HepG2 (cell line): ENCODE data around the gene CRNKL1. TPM values are rescaled to one million over a fixed set of nuclear protein-coding genes. Genes with fewer than 3 reads are reported as not detected.

Experiments
- ATAC-seq: fragments of 200-7000 bp; cut with Tn5 transposase; 3 replicates; pipeline ENCODE4 v1.9.1; 2020; ENCODE audit warnings: mild to moderate bottlenecking, moderate library complexity
- BruUV-seq: library from RNA; stranded (reverse); fragments of 400-500 nt; replicated peaks from 2 replicates; lab custom pipeline; 2021; lab: Mats Ljungman, UMichigan
- CTCF ChIA-PET: fragments of 300-600 bp; formaldehyde crosslinking; extraction: SDS; loops from one replicate; lab custom pipeline; 2021; ENCODE audit warnings: low total read pairs, inconsistent platforms, low intra/inter-chr PET ratio; lab: Yijun Ruan, JAX
- POLR2A ChIA-PET: fragments of 350-600 bp; sonication (Branson Sonifier 250); formaldehyde crosslinking; loops from one replicate; lab custom pipeline; 2020; ENCODE audit warnings: antibody characterized with exemption, inconsistent platforms; lab: Yijun Ruan, JAX
- DNase-seq: peaks from one replicate; pipeline ENCODE4 v3.0.0-alpha.2; 2015; ENCODE audit warnings: low spot score
- FAIRE-seq: peaks from 3 replicates; lab custom pipeline; 2011; peaks lifted over from hg19 to GRCh38; lab: Jason Lieb, UNC
- H2AFZ ChIP-seq: one replicate; pipeline ENCODE4 v1.6.1; 2011; ENCODE audit warnings: low read length, inconsistent platforms
- H3K27ac ChIP-seq: fragments of 300-600 bp; 3 replicates; pipeline ENCODE4 v1.8.0; 2011; ENCODE audit warnings: mixed run types, mild to moderate bottlenecking, mixed read lengths, low read length, inconsistent platforms; ENCODE audit not compliant: insufficient read depth; ENCODE audit errors: extremely low read length
- H3K27me3 ChIP-seq, 2 experiments: fragments of 200-600 bp in 1 of 2; 2 replicates in 1 of 2; 3 replicates in 1 of 2; pipeline versions ENCODE4 v1.6.0 to v1.8.0; 2011; ENCODE audit warnings: low read length in 2 of 2, mild to moderate bottlenecking in 2 of 2, moderate library complexity in 2 of 2, inconsistent platforms in 1 of 2; ENCODE audit not compliant: insufficient read depth in 2 of 2, control insufficient read depth in 1 of 2
- H3K36me3 ChIP-seq, 2 experiments: fragments of 200-600 bp in 1 of 2; replicated peaks in 1 of 2; 2 replicates in 1 of 2; 3 replicates in 1 of 2; pipeline versions ENCODE4 v1.5.1 to v1.8.0; 2011; ENCODE audit warnings: low read length in 2 of 2, inconsistent platforms in 1 of 2; ENCODE audit not compliant: insufficient read depth in 2 of 2, control insufficient read depth in 1 of 2
- H3K4me1 ChIP-seq: 2 replicates; pipeline ENCODE4 v1.5.1; 2012; ENCODE audit warnings: low read length, inconsistent platforms; ENCODE audit not compliant: insufficient read depth
- H3K4me2 ChIP-seq: 2 replicates; pipeline ENCODE4 v1.6.0; 2011; ENCODE audit warnings: low read depth, low read length, inconsistent platforms
- H3K4me3 ChIP-seq, 3 experiments: fragments of 200-600 bp in 1 of 3; sonication (generic), shearing (Covaris generic) in 1 of 3; replicated peaks in 1 of 3; 2 replicates each; pipeline ENCODE4 v1.5.1; 2011 to 2016; ENCODE audit warnings: low read length in 3 of 3, inconsistent platforms in 2 of 3, low read depth in 2 of 3, mild to moderate bottlenecking in 2 of 3, control low read depth in 1 of 3, mixed read lengths in 1 of 3; ENCODE audit not compliant: insufficient read depth in 1 of 3
- H3K79me2 ChIP-seq: one replicate; pipeline ENCODE4 v1.6.1; 2011; ENCODE audit warnings: low read length, inconsistent platforms; ENCODE audit not compliant: insufficient read depth
- H3K9ac ChIP-seq: 2 replicates; pipeline ENCODE4 v1.6.0; 2011; ENCODE audit warnings: mild to moderate bottlenecking, low read depth, low read length, inconsistent platforms; ENCODE audit not compliant: insufficient read depth
- H3K9me3 ChIP-seq: 2 replicates; pipeline ENCODE4 v1.5.1; 2012; ENCODE audit warnings: mild to moderate bottlenecking, low read length
- H4K20me1 ChIP-seq: 2 replicates; pipeline ENCODE4 v1.6.0; 2011; ENCODE audit warnings: inconsistent platforms, mild to moderate bottlenecking, low read length, moderate library complexity; ENCODE audit not compliant: insufficient read depth
- AKAP8 ChIP-seq: sonication (generic); formaldehyde crosslinking; IDR thresholded peaks from 2 replicates; pipeline ENCODE4 v1.5.1; 2020; ENCODE audit warnings: mild to moderate bottlenecking, missing genetic modification reagents
- CC2D1A ChIP-seq: sonication (generic); formaldehyde crosslinking; IDR thresholded peaks from 2 replicates; pipeline ENCODE4 v1.8.1; 2023; ENCODE audit warnings: mild to moderate bottlenecking, missing genetic modification reagents
- ERF ChIP-seq: IDR thresholded peaks from 2 replicates; pipeline ENCODE4 v1.6.1; 2018; ENCODE audit warnings: missing biosample characterization, missing genetic modification reagents
- FOSL1 ChIP-seq: sonication (generic); formaldehyde crosslinking; IDR thresholded peaks from 2 replicates; pipeline ENCODE4 v1.9.0; 2021; ENCODE audit warnings: missing genetic modification reagents, borderline replicate concordance
- HDAC2 ChIP-seq: sonication (generic); formaldehyde crosslinking; IDR thresholded peaks from 2 replicates; pipeline ENCODE4 v1.4.0; 2020; ENCODE audit warnings: missing genetic modification reagents
- HNRNPLL ChIP-seq: fragments of 200-400 bp; formaldehyde crosslinking; IDR thresholded peaks from 2 replicates; pipeline ENCODE4 v1.6.1; 2017; ENCODE audit warnings: mild to moderate bottlenecking, low read depth, low read length; ENCODE audit not compliant: poor library complexity, severe bottlenecking
- KDM1A ChIP-seq: IDR thresholded peaks from 2 replicates; pipeline ENCODE4 v1.6.1; 2016; ENCODE audit warnings: missing compliant biosample characterization
- KLF9 ChIP-seq: IDR thresholded peaks from 2 replicates; pipeline ENCODE4 v1.6.1; 2016; ENCODE audit warnings: low read depth
- TCF7 ChIP-seq: sonication (generic); IDR thresholded peaks from 2 replicates; pipeline ENCODE4 v1.6.1; 2016; ENCODE audit warnings: antibody characterized with exemption, low read depth
- ZFAT ChIP-seq: sonication (generic); formaldehyde crosslinking; conservative IDR thresholded peaks from 2 replicates; pipeline ENCODE4 v1.8.1; 2023; ENCODE audit warnings: missing genetic modification reagents, inconsistent platforms
- ZFP91 ChIP-seq: sonication (generic); formaldehyde crosslinking; IDR thresholded peaks from 2 replicates; pipeline ENCODE4 v1.9.0; 2022; ENCODE audit warnings: missing genetic modification reagents, mild to moderate bottlenecking, borderline replicate concordance
- ZNF280D ChIP-seq: sonication (generic); formaldehyde crosslinking; IDR thresholded peaks from 2 replicates; pipeline ENCODE4 v1.5.1; 2020; ENCODE audit warnings: mild to moderate bottlenecking, missing genetic modification reagents
- ZNF282 ChIP-seq: fragments of 450-650 bp; IDR thresholded peaks from 2 replicates; pipeline ENCODE4 v1.6.1; 2018; ENCODE audit not compliant: partially characterized antibody
- ZNF292 ChIP-seq: sonication (generic); formaldehyde crosslinking; IDR thresholded peaks from 2 replicates; pipeline ENCODE4 v1.8.1; 2022; ENCODE audit warnings: mild to moderate bottlenecking, low read depth, missing genetic modification reagents, borderline replicate concordance
- ZNF44 ChIP-seq: sonication (generic); formaldehyde crosslinking; IDR thresholded peaks from 2 replicates; pipeline ENCODE4 v1.5.1; 2020; ENCODE audit warnings: mild to moderate bottlenecking, missing genetic modification reagents
- ZNF556 ChIP-seq: sonication (generic); formaldehyde crosslinking; IDR thresholded peaks from 2 replicates; pipeline ENCODE4 v1.4.0; 2020; ENCODE audit warnings: mild to moderate bottlenecking, missing genetic modification reagents, borderline replicate concordance
- ZNF703 ChIP-seq: sonication (generic); formaldehyde crosslinking; IDR thresholded peaks from 2 replicates; pipeline ENCODE4 v1.5.1; 2020; ENCODE audit warnings: missing genetic modification reagents, mild to moderate bottlenecking, moderate library complexity, borderline replicate concordance
- ZNF713 ChIP-seq: sonication (generic); formaldehyde crosslinking; IDR thresholded peaks from 2 replicates; pipeline ENCODE4 v1.4.0; 2020; ENCODE audit warnings: mild to moderate bottlenecking, missing genetic modification reagents
- ZNF792 ChIP-seq: IDR thresholded peaks from 2 replicates; pipeline ENCODE4 v1.6.1; 2016
- WGBS: methylation state at CpG from one replicate; pipeline ENCODE4 v1.1.6; 2017; ENCODE audit warnings: low lambda C conversion rate; 5-methylcytosine and 5-hydroxymethylcytosine counted together
- in situ Hi-C: cut with HindIII; loops from 2 replicates; pipeline ENCODE4 v1.10.0; 2017; ENCODE audit warnings: low pct_unique_long_range_greater_than_20kb; ENCODE audit not compliant: extremely low pct_ligation_motif_present
- intact Hi-C: fragments of 100-400 bp; cut with micrococcal nuclease; formaldehyde crosslinking; loops from one replicate; pipeline ENCODE4 v1.10.0; 2022; ENCODE audit not compliant: unreplicated experiment
- polyA plus RNA-seq, 8 experiments: library from polyadenylated mRNA; depleted of rRNA in 3 of 8; stranded (reverse) in 7 of 8; unstranded in 1 of 8; fragments of >200 nt; fragmentation: Illumina TruSeq in 4 of 8; extraction: Trizol in 4 of 8; gene quantifications; 2 replicates each; pipeline versions ENCODE4 v1.2.1 to v1.2.3, GENCODE V29; 2011 to 2016; ENCODE audit warnings: low read depth in 4 of 8, missing spikeins in 1 of 8, mixed read lengths in 1 of 8; ENCODE audit not compliant: insufficient read depth in 1 of 8
- total RNA-seq, 5 experiments: library from RNA; depleted of rRNA; stranded (reverse); fragments of >200 nt; fragmentation: Illumina TruSeq; extraction: Trizol; gene quantifications; 2 replicates each; pipeline ENCODE4 v1.2.3, GENCODE V29; 2016; ENCODE audit warnings: low read depth in 1 of 5

Gene CRNKL1
- total and polyA plus RNA-seq, 2 of the 13 experiments (the other 11 are each of a cell fraction or from before 2014, with no cell fraction given): 12.3 to 64.5 TPM

GRCh38 chr20:20039752-20040387, 12.4 kb downstream of the CRNKL1 start:
- DNase-seq: no peak
- H3K4me2 ChIP-seq: no peak overlapping the region
- no peak overlapping the region for H3K4me3 ChIP-seq
- H3K27me3 ChIP-seq: no peaks in the 10 kb centered on the region
- intact Hi-C loops: no loop called here
- POLR2A ChIA-PET: no interaction called here
- H3K79me2 ChIP-seq: no peaks in the 10 kb centered on the region
- H3K36me3 ChIP-seq: peaks cover 55 to 97% of the 10 kb centered on the region in 2 experiments
- no peak overlapping the region for H2AFZ ChIP-seq
- H4K20me1 ChIP-seq: no peaks in the 10 kb centered on the region
- no peak for TF ChIP-seq TCF7
- TF ChIP-seq ZNF703 (CRISPR knock-in tag): no peak
- TF ChIP-seq CC2D1A (CRISPR knock-in tag): no peak
- no peak for TF ChIP-seq AKAP8
- no peak for TF ChIP-seq HDAC2
- no peak for TF ChIP-seq ZFP91 (CRISPR knock-in tag)
- no peak for TF ChIP-seq HNRNPLL
- TF ChIP-seq ZNF556 (CRISPR knock-in tag): no peak
- TF ChIP-seq FOSL1 (CRISPR knock-in tag): no peak
- no peak for TF ChIP-seq ZNF282
- no peak for TF ChIP-seq ZNF280D (CRISPR knock-in tag)
- TF ChIP-seq ZFAT (CRISPR knock-in tag): no peak
- no peak for TF ChIP-seq ZNF713 (CRISPR knock-in tag)
- TF ChIP-seq ZNF44: no peak
- no peak for TF ChIP-seq KDM1A (CRISPR knock-in tag)
- no peak for TF ChIP-seq ZNF792 (CRISPR knock-in tag)
- TF ChIP-seq KLF9: no peak
- no peak for TF ChIP-seq ERF (CRISPR knock-in tag)
- no peak for TF ChIP-seq ZNF292 (CRISPR knock-in tag)
- no peak for ATAC-seq
- CTCF ChIA-PET: no interaction called here
- in situ Hi-C loops: no loop called here
- H3K9ac ChIP-seq: no peak overlapping the region
- H3K4me1 ChIP-seq: no peaks in the 10 kb centered on the region
- no peak for FAIRE-seq
- no peak overlapping the region for H3K27ac ChIP-seq
- no TSS peak for BruUV-seq
- WGBS: 100% methylated on average over 6 of the region's 6 CpGs
- H3K9me3 ChIP-seq: no peaks in the 10 kb centered on the region
